Measurements from ENCODE around the gene CCDC107.
A peak's percentile ranks its signal among the peaks of the same experiment; 100 is the strongest.

Gene CCDC107

DNA sequence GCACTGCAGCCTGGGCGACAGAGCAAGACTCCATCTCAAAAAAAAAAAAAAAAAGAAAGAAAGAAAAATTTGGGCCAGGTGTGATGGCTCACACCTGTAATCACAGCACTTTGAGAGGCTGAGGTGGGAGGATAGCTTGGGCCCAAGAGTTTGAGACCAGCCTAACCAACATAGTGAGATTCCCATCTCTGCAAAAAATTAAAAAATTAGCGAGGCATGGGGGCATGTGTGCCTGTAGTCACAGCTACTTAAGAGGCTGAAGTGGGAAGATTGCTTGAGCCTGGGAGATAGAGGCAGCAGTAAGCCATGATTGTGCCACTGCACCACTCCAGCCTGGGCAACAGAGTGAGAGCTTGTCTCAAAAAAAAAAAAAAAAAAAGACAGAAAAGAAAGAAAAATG is 4.5 kb upstream of the CCDC107 start:
- no peak overlapping the region for H3K27ac ChIP-seq
- TF ChIP-seq, protein P1, sequence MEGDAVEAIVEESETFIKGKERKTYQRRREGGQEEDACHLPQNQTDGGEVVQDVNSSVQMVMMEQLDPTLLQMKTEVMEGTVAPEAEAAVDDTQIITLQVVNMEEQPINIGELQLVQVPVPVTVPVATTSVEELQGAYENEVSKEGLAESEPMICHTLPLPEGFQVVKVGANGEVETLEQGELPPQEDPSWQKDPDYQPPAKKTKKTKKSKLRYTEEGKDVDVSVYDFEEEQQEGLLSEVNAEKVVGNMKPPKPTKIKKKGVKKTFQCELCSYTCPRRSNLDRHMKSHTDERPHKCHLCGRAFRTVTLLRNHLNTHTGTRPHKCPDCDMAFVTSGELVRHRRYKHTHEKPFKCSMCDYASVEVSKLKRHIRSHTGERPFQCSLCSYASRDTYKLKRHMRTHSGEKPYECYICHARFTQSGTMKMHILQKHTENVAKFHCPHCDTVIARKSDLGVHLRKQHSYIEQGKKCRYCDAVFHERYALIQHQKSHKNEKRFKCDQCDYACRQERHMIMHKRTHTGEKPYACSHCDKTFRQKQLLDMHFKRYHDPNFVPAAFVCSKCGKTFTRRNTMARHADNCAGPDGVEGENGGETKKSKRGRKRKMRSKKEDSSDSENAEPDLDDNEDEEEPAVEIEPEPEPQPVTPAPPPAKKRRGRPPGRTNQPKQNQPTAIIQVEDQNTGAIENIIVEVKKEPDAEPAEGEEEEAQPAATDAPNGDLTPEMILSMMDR (IDR thresholded peaks at IDR 0.05): no peak
- no peak for TF ChIP-seq ZFX (IDR thresholded peaks at IDR 0.05; ENCODE audit: borderline replicate concordance)

DNA sequence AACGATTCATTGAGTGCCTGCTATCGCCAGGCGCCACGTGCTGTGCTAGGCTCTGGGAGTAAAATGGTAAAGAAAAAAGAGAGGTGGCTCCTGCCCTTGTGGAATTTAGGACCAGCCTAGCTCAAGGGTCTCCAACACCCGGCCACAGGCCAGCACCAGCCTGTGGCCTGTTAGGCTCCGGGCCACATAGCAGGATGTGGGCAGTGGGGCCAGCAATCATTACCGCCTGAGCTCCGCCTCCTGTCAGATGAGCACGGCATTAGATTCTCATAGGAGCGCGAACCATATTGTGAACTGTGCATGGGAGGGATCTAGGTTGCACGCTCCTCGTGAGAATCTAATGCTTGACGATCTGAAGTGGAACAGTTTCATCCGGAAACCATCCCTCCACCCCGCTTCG is 1.7 kb upstream of the CCDC107 start:
- TF ChIP-seq, protein P1 (IDR thresholded peaks at IDR 0.05): no peak
- no peak for TF ChIP-seq ZFX (IDR thresholded peaks at IDR 0.05; ENCODE audit: borderline replicate concordance)
- peak overlapping the region; percentile 89; the same call in 1 of the 2 replicates for H3K27ac ChIP-seq

DNA sequence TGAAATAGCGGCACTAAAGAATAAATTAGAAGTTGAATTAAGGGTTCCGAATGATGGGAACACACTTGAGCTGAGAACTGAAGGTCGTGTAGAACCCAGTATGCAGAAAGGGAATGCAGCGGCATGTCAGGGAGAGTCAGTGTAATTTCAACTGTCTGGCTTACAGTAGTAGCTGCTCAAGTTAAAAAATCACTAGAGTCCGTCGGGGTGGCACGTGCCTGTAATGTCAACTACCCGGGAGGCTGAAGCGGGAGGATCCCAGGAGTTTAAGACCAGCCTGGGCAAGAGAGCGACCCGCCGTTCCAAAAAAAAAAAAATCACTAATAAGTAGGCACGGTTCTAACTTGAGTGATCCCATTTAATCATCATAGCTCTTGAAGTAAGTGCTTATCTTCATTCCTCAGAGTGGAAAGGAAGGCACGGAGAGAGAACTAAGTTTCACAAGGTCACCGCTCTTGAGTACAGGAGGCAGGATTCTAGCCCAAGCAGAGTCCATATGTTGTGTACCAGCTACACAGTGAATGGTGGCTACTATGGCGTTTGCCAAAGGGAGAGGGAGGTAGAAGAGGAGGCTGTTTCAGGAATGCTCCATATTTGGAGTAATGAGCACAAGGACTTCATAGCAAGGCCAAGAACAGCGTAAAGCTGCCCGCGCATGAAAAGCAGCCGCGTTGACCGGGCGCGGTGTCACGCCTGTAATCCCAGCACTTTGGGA is 1.1 kb upstream of the CCDC107 start:
- peak overlapping the region; percentile 89 for H3K27ac ChIP-seq
- no peak for TF ChIP-seq ZFX (IDR thresholded peaks at IDR 0.05; ENCODE audit: borderline replicate concordance)
- TF ChIP-seq, protein P1 (IDR thresholded peaks at IDR 0.05): no peak

DNA sequence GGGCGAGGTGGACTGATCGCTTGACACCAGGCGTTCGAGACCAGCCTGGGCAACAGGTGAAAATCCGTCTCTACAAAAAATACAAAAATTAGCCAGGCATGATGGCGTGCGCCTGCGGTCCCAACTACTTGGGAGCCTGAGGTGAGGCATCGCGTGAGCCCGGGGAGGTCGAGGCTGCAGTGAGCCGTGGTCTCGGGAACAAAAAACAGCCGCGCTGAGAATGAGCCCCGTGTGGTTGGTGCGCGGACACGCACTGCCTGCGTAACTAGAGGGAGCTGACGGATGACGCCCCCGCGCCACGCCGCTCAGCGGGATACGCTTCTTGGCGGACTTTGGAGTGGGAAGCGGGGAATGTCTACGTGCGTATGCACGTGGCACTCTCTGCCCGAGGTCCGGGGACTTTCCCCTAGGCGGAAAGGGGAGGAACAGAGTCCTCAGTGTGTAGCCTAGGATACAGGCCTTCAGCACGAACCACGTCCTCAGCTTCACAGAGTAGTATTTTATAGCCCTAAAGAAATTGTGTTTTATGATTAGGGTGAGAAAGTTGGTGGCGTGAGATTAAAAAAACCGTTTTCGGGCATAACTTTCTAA is 451 bp upstream of the CCDC107 start, which contains the start of gene RMRP:
Gene RMRP, minus strand, starts transcription at position 474 of the 591 bp plus-strand sequence.
- peak within 1 kb of the TSS; percentile 89 for H3K27ac ChIP-seq
- no peak for TF ChIP-seq ZFX (IDR thresholded peaks at IDR 0.05; ENCODE audit: borderline replicate concordance)
- TF ChIP-seq, protein P1 (IDR thresholded peaks at IDR 0.05): no peak

DNA sequence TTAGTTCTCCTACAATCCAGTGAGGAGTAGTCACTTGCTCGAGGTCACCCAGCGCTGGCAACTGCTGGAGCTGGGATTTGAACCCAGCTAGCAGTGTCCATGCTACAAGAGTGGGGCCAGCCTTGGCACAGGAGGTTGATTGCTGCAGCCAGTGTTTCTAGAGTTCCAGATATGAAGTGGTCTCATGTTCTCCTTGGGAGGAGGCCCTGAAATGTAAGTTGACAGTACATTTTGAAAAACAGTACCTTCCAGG is 802 bp downstream of the CCDC107 start:
- no peak for TF ChIP-seq ZFX (IDR thresholded peaks at IDR 0.05; ENCODE audit: borderline replicate concordance)
- TF ChIP-seq, protein P1 (IDR thresholded peaks at IDR 0.05): no peak
- peak overlapping the region; percentile 89 for H3K27ac ChIP-seq

DNA sequence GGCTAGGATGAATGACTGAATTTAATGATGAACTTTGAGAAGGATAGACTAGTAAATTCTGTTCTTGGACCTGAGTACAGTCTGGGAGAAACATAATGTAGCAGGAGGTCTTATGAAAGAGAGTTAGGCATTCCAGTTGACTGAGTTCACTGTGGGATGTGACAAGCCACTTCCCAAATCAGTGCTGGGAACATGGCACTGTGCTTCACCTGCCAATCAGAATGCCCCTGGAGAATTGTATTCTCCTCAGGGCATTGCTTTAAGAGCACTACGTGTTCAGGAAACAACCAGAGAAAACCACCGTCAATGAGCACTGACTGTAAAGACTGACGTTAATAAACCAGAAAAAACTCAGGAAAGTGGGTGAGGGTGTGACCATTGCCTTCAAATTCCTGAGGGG is 1.2 kb downstream of the CCDC107 start:
- TF ChIP-seq, protein P1 (IDR thresholded peaks at IDR 0.05): no peak
- no peak for TF ChIP-seq ZFX (IDR thresholded peaks at IDR 0.05; ENCODE audit: borderline replicate concordance)
- peak overlapping the region; percentile 89 for H3K27ac ChIP-seq

DNA sequence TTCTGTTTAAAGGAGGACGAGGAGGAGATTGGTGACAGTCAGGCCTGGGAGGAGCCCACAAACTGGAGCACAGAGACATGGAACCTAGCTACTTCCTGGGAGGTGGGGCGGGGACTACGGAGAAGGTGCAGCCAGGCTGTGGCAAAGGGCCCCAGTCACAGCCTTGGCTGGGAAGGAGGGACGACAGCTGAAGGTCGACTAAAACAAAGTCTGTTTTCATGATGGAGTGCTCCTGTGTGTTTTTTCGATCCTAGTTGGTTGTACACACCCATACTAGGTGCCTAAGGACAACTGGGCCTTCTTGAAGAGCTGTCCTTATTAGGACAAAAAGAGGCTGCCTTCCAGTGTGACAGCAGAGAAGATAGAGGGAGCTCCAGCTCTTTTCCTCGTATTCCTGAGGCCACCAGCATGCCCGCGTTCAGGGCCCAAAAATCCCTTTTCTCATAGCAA is 2.9 kb downstream of the CCDC107 start:
- H3K27ac ChIP-seq: peak overlapping the region; percentile 89
- TF ChIP-seq, protein P1 (IDR thresholded peaks at IDR 0.05): peak; percentile 33; the same call in 1 of the 2 replicates
- no peak for TF ChIP-seq ZFX (IDR thresholded peaks at IDR 0.05; ENCODE audit: borderline replicate concordance)

Measured in 22Rv1 (cell line).